Adrenal gland (tissue), 5 donors: Measurements from ENCODE around the gene MCTP1.

Source experiments
- POLR2A ChIP-seq, 2 donors: fragments of 450-650 bp; IDR thresholded peaks; one replicate each; pipeline ENCODE4 v1.6.1; 2017; ENCODE audit warnings: antibody characterized with exemption in 2 of 2, mild to moderate bottlenecking in 2 of 2, moderate library complexity in 1 of 2
- TF ChIP-seq, protein P1 (sequence below), 6 experiments: fragments of 450-650 bp in 4 of 6; fragments of 200-600 bp in 2 of 6; sonication (generic) in 1 of 6; IDR thresholded peaks; 1 replicate in 5 of 6; 2 replicates in 1 of 6; pipeline versions ENCODE4 v1.5.1 to v1.8.0; 2016 to 2021; ENCODE audit warnings: antibody characterized with exemption in 6 of 6, mild to moderate bottlenecking in 2 of 6, moderate library complexity in 1 of 6
- donor health status: DM: no; HTN: no; CAD: no.

DNA sequence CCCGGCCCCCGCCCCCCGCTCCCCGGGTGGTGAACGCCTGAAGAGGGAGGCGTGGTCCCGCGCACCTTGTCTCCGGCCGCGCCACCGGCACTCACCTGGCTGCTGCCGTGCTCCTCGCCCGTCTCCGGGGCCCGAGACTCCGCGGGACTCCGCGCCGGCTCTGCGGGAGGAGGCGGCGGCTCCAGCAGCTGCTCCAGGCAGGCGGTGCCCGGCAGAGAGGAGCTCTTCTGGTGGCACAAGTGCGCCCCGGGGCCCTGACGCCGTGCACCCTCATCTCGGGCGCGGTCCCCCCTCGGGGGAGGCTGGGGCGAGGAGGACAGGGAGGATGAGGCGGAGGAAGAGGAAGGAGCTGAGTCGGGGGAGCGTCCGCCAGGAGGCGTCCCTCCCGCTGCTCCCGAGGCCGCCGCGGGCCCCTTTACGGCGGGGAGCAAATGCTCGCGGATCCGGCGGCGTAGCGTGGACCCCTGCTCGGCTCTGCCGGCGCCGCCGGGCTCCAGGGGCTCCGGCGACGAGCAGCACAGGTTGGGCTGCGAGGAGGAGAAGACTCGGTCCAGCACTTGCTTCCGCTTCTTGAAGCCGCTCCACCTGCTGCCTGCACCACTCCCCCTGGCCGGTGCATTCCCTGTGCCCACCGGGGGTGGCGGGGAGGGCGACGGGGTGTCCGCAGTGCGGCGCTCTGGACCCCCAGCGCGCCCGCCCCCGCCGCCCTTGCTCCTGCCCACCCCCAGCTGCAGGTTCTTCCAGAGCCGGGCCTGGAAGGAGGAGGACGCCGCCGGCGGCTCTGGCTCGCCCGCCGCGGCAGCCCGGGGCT lies 928 bp downstream of the MCTP1 start:
- TF ChIP-seq, protein P1, sequence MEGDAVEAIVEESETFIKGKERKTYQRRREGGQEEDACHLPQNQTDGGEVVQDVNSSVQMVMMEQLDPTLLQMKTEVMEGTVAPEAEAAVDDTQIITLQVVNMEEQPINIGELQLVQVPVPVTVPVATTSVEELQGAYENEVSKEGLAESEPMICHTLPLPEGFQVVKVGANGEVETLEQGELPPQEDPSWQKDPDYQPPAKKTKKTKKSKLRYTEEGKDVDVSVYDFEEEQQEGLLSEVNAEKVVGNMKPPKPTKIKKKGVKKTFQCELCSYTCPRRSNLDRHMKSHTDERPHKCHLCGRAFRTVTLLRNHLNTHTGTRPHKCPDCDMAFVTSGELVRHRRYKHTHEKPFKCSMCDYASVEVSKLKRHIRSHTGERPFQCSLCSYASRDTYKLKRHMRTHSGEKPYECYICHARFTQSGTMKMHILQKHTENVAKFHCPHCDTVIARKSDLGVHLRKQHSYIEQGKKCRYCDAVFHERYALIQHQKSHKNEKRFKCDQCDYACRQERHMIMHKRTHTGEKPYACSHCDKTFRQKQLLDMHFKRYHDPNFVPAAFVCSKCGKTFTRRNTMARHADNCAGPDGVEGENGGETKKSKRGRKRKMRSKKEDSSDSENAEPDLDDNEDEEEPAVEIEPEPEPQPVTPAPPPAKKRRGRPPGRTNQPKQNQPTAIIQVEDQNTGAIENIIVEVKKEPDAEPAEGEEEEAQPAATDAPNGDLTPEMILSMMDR (IDR thresholded peaks at IDR 0.05) = peak in 3 of 6 experiments; percentile 9 to 35 (median 12)
- TF ChIP-seq POLR2A (IDR thresholded peaks at IDR 0.05) = no peak
